Effector memory CD4-positive, alpha-beta T cell (primary cell): Measurements from ENCODE around the gene KRTAP10-2.

Experiments used
- DNase-seq, 3 donors: peaks; one replicate each; pipeline ENCODE4 v3.0.0-alpha.2; 2020
- H3K27ac ChIP-seq: 2 replicates; pipeline ENCODE4 v1.7.0; 2013; ENCODE audit warnings: mild to moderate bottlenecking, low read length, moderate library complexity; ENCODE audit not compliant: insufficient read depth, poor library complexity, severe bottlenecking
- H3K27me3 ChIP-seq: replicated peaks from 2 replicates; pipeline ENCODE4 v1.7.0; 2013; ENCODE audit warnings: mild to moderate bottlenecking, low read length; ENCODE audit not compliant: insufficient read depth, control insufficient read depth, poor library complexity, severe bottlenecking
- H3K36me3 ChIP-seq: 2 replicates; pipeline ENCODE4 v1.7.0; 2013; ENCODE audit warnings: mild to moderate bottlenecking, low read length, moderate library complexity; ENCODE audit not compliant: control insufficient read depth, insufficient read depth
- H3K4me1 ChIP-seq: 2 replicates; pipeline ENCODE4 v1.7.0; 2013; ENCODE audit warnings: low read length, mild to moderate bottlenecking; ENCODE audit not compliant: control insufficient read depth, insufficient read depth, poor library complexity, severe bottlenecking
- H3K4me3 ChIP-seq: 2 replicates; pipeline ENCODE4 v1.7.0; 2013; ENCODE audit warnings: low read length, low read depth, mild to moderate bottlenecking; ENCODE audit not compliant: insufficient read depth, poor library complexity, severe bottlenecking
- H3K9me3 ChIP-seq: 2 replicates; pipeline ENCODE4 v1.7.0; 2013; ENCODE audit warnings: mild to moderate bottlenecking, low read length, moderate library complexity; ENCODE audit not compliant: control insufficient read depth

The KRTAP10-2 gene

GRCh38 chr21:44512496-44513388 is 38.6 kb downstream of the KRTAP10-2 start:
- no peaks in the 10 kb centered on the region for H3K27me3 ChIP-seq
- DNase-seq, result no peak
- peaks cover 9% of the 10 kb centered on the region for H3K4me1 ChIP-seq
- H3K36me3 ChIP-seq, result no peaks in the 10 kb centered on the region
- no peak overlapping the region for H3K4me3 ChIP-seq
- H3K27ac ChIP-seq, result no peak overlapping the region
- no peaks in the 10 kb centered on the region for H3K9me3 ChIP-seq

DNA sequence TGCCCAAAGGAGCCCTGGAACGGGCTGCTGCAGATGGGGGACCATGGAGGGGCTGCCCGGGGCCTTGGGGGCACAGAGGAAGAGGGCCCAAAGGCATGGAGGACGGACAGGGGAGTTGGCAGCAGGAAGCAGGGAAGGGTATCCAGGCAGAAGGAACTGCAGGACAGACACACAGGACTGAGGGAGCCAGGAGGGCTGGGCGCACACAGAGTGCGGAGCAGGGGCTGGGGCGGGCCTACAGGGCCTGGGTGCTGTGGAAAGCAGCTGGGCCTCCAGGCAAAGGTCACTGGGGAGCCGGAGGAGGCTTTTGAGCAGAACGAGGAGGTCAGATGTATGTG is 39.4 kb downstream of the KRTAP10-2 start:
- Histone ChIP-seq H3K9me3 (no peaks in the 10 kb centered on the region), H3K4me3 (no peak overlapping the region), H3K36me3 (no peaks in the 10 kb centered on the region), H3K27me3 (no peaks in the 10 kb centered on the region), H3K4me1 (peaks cover 9% of the 10 kb centered on the region), H3K27ac (no peak overlapping the region)
- DNase-seq, result no peak

- no peak for DNase-seq
- Histone ChIP-seq H3K4me3 (no peak overlapping the region), H3K4me1 (peaks cover 9% of the 10 kb centered on the region), H3K27me3 (no peaks in the 10 kb centered on the region), H3K9me3 (no peaks in the 10 kb centered on the region), H3K36me3 (no peaks in the 10 kb centered on the region), H3K27ac (no peak overlapping the region)
These were observed 39.9 kb downstream of the KRTAP10-2 start for GRCh38 chr21:44511219-44511937.

- DNase-seq, result peak; percentile 62 to 73 (median 69)
- no peaks in the 10 kb centered on the region for H3K36me3 ChIP-seq
- H3K4me1 ChIP-seq, result peaks cover 9% of the 10 kb centered on the region
- peak overlapping the region; percentile 48 for H3K4me3 ChIP-seq
- no peaks in the 10 kb centered on the region for H3K9me3 ChIP-seq
- H3K27ac ChIP-seq, result no peak overlapping the region
- no peaks in the 10 kb centered on the region for H3K27me3 ChIP-seq
These were observed 40.6 kb downstream of the KRTAP10-2 start for GRCh38 chr21:44510508-44511218.

GRCh38 chr21:44510109-44510507 is 41.2 kb downstream of the KRTAP10-2 start:
- H3K4me3 ChIP-seq, result peak overlapping the region; percentile 48
- H3K9me3 ChIP-seq, result no peaks in the 10 kb centered on the region
- H3K27ac ChIP-seq, result no peak overlapping the region
- no peak for DNase-seq
- no peaks in the 10 kb centered on the region for H3K27me3 ChIP-seq
- H3K36me3 ChIP-seq, result no peaks in the 10 kb centered on the region
- peaks cover 9% of the 10 kb centered on the region for H3K4me1 ChIP-seq

DNA sequence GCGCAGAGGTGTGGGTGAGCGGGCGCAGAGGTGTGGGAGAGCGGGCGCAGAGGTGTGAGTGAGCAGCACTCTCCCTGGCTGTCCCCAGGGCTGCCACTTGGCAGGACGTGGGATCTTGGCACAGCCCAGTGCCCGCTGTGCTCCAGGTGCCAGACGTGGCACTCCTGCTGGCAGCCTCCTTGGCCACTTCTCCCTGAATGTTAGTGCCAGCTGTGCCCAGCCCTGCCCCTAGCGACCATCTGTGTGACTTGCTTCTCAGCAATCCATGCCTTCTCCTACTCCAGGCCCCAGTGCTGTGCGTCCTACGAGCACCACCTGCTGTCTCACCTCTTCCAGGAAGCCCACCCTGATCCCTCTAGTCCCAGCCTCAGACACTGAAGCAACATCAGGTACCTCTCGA is 41.8 kb downstream of the KRTAP10-2 start:
- no peak overlapping the region for H3K4me3 ChIP-seq
- peaks cover 9% of the 10 kb centered on the region for H3K4me1 ChIP-seq
- no peaks in the 10 kb centered on the region for H3K27me3 ChIP-seq
- no peaks in the 10 kb centered on the region for H3K36me3 ChIP-seq
- no peak for DNase-seq
- no peak overlapping the region for H3K27ac ChIP-seq
- H3K9me3 ChIP-seq, result no peaks in the 10 kb centered on the region

- H3K27me3 ChIP-seq, result no peaks in the 10 kb centered on the region
- H3K27ac ChIP-seq, result no peak overlapping the region
- H3K36me3 ChIP-seq, result no peaks in the 10 kb centered on the region
- H3K4me3 ChIP-seq, result no peak overlapping the region
- peaks cover 9% of the 10 kb centered on the region for H3K4me1 ChIP-seq
- no peaks in the 10 kb centered on the region for H3K9me3 ChIP-seq
- DNase-seq, result no peak
These were observed 42.4 kb downstream of the KRTAP10-2 start for GRCh38 chr21:44508711-44509445.

- no peaks in the 10 kb centered on the region for H3K27me3 ChIP-seq
- DNase-seq, result no peak
These were observed 42.9 kb downstream of the KRTAP10-2 start for GRCh38 chr21:44508426-44508710.

GRCh38 chr21:44507673-44508425 is 43.5 kb downstream of the KRTAP10-2 start:
- peaks cover 9% of the 10 kb centered on the region for H3K4me1 ChIP-seq
- H3K4me3 ChIP-seq, result no peak overlapping the region
- H3K36me3 ChIP-seq, result no peaks in the 10 kb centered on the region
- H3K27ac ChIP-seq, result no peak overlapping the region
- no peaks in the 10 kb centered on the region for H3K9me3 ChIP-seq
- H3K27me3 ChIP-seq, result no peaks in the 10 kb centered on the region
- no peak for DNase-seq

More at GRCh38 chr21:44508426-44508710, 42.9 kb downstream of the KRTAP10-2 start:
- no peaks in the 10 kb centered on the region for H3K9me3 ChIP-seq
- H3K27ac ChIP-seq, result no peak overlapping the region
- H3K36me3 ChIP-seq, result no peaks in the 10 kb centered on the region
- H3K4me1 ChIP-seq, result peaks cover 9% of the 10 kb centered on the region
- no peak overlapping the region for H3K4me3 ChIP-seq
